GM19372 (cell line): ENCODE data around the gene MOCOS.
"Not testable (repeated sequence)": the region's sequence is repeated elsewhere in the genome, so short reads cannot be mapped to it uniquely, and the experiment has no call there.

Source experiments
- ATAC-seq: cut with Tn5 transposase; IDR thresholded peaks from one replicate; pipeline ENCODE4 v1.9.1; 2021; ENCODE audit warnings: mild to moderate bottlenecking, low read depth, moderate library complexity; ENCODE audit not compliant: unreplicated experiment

Gene MOCOS

DNA sequence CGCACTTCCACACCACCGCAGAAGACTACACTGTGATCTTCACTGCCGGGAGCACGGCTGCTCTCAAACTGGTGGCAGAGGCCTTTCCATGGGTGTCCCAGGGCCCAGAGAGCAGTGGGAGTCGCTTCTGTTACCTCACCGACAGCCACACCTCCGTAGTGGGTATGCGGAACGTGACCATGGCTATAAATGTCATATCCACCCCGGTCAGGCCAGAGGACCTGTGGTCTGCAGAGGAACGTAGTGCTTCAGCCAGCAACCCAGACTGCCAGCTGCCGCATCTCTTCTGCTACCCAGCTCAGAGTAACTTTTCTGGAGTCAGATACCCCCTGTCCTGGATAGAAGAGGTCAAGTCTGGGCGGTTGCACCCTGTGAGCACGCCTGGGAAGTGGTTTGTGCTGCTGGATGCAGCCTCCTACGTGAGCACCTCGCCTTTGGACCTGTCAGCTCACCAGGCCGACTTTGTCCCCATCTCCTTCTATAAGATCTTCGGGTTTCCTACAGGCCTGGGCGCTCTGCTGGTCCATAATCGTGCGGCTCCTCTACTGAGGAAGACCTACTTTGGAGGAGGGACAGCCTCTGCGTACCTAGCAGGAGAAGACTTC lies 12.5 kb downstream of the MOCOS start:
- ATAC-seq = no peak

DNA sequence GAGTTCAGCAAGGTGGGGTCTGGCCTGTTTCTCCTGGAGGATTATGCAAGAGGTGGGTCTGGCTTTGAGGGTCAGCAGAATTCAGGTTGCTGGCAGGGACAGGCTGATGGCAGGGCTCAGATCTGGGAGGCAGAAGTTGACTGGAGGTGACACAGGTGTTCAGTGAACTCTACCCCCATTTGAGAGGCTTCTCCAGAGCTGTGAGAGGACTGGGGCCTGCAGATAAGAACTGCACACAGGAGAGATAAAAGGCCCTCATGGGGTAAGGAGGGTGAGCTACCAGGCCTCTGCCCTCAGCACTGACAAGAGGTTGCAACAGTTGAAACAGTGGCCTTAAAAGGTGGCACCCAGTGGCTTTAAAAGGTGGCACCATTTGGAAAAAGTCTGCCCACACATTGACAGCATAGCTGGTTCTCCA lies 13.1 kb downstream of the MOCOS start:
- no peak for ATAC-seq

DNA sequence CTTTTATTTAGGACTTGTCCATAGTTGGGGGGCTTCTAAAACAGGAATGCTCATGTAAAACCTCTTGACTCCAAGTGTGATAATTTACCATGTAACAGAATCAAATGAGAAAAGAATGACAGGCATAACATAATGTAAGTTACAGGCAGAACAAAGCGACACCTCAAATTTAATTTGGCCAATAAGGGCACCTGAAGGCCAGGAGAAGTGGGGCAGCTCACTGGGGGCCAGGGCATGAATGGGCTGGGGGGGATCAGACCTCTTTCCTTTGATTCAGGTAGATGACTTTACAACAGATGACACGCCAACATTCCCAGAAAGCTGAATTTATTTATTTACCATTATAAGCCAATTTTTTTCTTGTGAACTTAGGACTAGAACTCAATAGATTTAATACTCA lies 14.5 kb downstream of the MOCOS start:
- ATAC-seq = no peak

GRCh38 chr18:36203360-36203895 lies 16.1 kb downstream of the MOCOS start:
- ATAC-seq = no peak

DNA sequence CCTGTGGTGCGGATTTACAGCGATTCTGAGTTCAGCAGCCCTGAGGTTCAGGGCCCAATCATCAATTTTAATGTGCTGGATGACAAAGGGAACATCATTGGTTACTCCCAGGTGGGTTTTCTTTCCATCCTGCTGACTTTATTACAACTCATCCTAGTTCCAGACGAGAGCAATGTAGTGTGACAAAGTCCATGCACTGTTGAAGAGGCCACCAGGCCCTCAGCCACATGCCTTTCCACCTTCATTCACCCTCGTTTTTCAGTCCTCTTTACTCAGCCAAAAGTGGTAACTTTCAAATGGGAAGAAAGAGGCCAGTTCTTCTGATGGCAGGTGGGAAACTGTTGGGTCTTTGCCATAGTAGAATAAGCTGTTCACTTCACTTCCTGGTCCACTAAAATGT lies 17.9 kb downstream of the MOCOS start:
- no peak for ATAC-seq

DNA sequence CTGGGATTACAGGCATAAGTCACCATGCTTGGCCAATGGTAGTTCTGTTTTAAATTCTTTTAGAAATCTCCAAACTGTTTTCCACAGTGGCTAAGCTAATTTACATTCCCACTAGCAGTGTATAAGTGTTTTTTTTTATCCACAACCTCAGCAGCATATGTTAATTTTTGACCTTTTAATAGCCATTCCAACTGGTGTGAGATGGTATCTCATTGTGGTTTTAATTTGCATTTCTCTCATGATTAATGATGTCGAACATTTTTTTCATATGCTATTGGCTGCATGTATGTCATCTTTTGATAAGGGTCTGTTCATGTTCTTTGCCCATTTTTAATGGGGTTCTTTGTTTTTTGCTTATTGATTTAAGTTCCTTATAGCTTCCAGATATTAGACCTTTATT lies 20.0 kb downstream of the MOCOS start:
- no peak for ATAC-seq

DNA sequence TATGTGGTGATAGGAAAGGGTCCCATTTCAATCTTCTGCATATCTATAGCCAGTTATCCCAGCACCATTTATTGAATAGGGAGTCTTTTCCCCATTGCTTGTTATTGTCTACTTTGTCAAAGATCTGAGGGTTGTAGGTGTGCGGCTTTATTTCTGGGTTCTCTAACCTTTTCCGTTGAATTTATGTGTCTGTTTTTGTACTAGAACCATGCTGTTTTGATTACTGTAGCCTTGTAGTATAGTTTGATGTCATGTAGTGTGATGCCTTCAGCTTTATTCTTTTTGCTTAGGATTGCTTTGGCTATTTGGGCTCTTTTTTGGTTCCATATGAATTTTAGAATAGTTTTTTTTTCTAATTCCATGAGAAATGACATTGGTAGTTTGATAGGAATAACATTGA lies 20.7 kb downstream of the MOCOS start:
- not testable (repeated sequence) for ATAC-seq

DNA sequence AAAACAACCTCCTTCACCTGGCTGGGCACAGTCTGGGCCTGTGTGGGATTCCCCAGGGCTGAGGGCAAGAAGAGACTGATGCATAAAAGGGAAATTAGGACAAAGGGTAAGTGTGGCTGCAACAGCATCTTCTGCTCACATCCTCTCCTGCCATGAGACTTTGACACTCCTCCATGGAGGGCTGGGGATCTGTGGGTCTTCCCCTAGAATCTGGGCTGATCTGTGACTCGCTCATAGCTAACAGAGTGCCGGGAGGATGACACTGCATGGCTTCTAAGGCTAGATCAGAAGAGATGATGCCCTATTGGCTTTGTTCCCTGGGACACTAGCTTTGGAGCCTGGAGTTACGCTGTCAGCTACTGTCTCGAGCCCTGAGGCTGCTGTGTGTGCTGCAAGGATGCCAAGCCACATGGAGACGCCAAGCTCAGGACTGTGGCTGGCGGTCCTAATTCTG lies 24.3 kb downstream of the MOCOS start:
- no peak for ATAC-seq

- no peak for ATAC-seq
These were observed 25.2 kb downstream of the MOCOS start for GRCh38 chr18:36212301-36213171.

- ATAC-seq = no peak
These were observed 27.5 kb downstream of the MOCOS start for GRCh38 chr18:36214811-36215210.

GRCh38 chr18:36215577-36215976 lies 28.3 kb downstream of the MOCOS start:
- no peak for ATAC-seq

DNA sequence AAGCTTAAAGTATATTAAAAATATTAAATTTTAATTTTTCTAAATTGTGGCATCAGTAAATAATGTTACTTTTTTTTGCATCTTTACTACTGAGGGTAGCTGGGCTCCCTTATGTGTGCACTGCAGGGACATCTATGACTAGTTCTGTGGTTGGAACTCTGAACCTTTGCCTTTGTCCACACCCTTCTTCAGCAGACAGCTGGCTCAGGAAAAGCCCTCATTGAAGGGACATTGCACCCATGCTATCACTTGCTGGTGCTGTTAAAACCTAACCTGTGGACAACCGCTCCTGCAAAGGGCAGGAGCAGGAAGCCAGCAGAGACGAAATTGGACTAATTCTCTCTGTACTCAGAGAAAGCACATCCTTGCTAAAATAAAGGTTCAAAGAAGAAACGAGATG lies 30.1 kb downstream of the MOCOS start:
- no peak for ATAC-seq

DNA sequence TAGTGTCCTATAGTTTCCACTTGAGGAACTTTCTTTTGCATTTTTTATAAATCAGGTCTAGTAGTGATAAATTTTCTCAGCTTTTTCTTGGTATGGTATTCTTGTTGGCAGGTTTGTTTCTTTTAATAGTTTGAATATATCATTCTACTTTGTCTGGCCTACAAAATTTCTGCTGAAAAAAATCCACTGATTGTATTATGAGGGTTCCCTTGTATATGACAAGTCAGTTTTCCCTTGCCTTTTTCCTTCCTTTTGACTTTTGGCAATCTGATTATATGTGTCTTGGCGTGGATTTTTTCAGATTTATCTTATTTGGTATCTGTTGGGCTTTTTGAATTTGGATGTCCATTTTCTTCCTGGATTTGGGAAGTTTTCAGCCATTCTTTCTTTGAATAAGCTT lies 41.9 kb downstream of the MOCOS start:
- no peak for ATAC-seq

DNA sequence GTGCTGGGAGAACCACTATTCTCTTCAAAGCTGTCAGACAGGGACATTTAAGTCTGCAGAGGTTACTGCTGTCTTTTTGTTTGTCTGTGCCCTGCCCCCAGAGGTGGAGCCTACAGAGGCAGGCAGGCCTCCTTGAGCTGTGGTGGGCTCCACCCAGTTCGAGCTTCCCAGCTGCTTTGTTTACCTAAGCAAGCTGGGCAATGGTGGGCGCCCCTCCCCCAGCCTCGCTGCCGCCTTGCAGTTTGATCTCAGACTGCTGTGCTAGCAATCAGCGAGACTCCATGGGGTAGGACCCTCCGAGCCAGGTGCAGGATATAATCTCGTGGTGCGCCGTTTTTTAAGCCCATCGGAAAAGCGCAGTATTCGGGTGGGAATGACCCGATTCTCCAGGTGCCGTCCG lies 53.2 kb downstream of the MOCOS start:
- ATAC-seq = not testable (repeated sequence)

DNA sequence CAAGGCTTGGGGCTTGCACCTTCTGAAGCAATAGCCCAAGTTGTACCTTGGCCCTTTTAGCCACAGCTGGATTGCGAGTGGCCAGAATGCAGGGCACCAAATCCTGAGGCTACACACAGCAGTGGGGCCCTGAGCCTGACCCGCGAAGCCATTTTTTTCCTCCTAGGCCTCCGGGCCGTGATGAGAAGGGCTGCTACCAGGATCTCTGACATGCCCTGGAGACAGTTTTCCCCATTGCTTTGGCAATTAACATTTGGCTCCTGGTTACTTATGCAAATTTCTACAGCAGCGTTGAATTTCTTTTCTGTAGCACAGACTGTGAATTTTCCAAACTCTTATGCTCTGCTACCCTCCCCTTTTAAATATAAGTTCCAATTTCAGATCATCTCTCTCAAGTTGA lies 54.5 kb downstream of the MOCOS start:
- no peak for ATAC-seq

GRCh38 chr18:36247036-36247435 lies 59.7 kb downstream of the MOCOS start:
- no peak for ATAC-seq

DNA sequence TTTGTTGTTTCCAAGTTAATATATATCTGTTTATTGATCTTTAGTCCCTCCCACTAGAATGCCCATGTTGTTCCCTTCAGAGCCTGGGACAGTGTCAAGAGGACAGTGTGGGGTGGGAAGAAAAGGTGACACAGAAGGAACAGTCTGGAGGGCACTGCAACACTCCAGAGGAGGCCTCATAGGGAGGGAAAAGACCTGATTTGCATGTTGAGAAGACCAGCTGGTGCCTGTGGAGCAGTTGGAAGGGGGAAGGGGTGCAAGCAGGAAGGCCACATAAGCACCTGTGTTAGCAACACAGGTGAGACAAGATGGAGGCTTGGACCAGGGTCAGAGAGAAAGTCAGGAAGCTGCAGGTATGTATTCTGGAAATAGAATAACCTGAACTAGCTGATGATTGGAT lies 62.1 kb downstream of the MOCOS start:
- no peak for ATAC-seq

GRCh38 chr18:36250827-36251226 lies 63.5 kb downstream of the MOCOS start:
- no peak for ATAC-seq

DNA sequence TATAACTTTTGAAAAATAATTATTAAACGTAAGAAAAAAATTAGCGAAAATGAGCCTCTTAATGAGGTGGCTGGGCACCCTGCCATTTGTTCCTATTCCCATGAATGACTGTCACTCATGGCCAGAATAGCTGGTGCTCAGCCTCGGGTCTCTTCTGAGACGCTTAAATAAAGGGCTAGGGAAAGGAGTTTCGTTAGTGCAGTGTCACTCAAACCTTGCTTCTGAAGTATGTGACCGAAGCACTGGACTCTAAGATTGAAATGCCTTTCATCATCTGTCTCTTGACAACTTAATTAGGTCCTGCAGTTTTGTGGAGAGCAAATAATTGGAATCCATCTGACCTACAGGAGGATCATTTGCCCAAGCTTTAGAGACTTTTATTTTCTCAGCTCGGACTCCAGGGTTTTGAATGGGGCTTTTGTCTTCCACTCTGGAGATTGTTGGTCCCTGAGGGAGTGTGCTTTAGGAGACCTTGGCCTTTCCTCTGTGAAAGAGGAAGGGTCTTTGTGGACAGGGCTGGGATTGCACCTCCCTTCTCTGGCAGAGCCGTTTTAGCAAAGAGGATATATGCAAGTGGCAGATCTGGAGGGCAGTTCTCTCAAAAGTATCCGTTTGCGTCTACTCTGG lies 67.9 kb downstream of the MOCOS start:
- ATAC-seq = no peak

DNA sequence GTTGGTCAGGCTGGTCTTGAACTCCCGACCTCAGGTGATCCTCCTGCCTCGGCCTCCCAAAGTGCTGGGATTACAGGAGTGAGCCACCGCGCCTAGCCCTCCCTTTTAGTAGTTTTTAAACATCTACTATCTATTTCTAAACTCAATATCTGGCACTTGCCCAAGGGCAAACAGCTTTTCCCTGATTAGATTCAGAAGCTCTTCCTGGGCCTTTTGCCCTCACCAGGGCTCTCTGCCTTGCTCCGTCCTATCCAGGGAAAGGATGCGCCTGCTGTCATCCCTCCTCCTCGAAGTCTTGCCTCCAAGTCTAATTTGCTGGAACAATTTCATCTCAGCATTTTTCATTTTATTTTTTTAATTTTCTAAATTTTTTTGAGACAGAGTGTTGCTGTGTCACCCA lies 68.8 kb downstream of the MOCOS start:
- no peak for ATAC-seq

DNA sequence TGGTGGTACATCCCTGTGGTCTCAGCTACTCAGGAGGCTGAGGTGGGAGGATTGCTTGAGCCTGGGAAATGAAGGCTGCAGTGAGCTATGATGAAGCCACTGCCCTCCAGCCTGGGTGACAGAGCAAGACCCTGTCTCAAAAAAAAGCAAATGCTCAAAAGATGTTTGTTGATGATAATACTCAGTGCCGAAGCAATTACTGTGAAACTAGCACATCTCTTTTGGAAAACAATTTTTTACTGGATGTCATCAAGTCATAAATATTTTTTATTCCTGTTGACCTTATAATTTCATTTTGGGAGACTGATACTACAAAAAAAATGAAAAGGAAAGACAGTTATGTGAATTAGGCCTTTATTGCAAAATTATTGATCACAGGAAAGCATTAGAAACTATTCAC lies 75.7 kb downstream of the MOCOS start:
- no peak for ATAC-seq
